GM19372 (cell line): ENCODE measurements around the gene GPSM1.

ENCODE experiments used
- ATAC-seq: cut with Tn5 transposase; IDR thresholded peaks from one replicate; pipeline ENCODE4 v1.9.1; 2021; ENCODE audit warnings: mild to moderate bottlenecking, low read depth, moderate library complexity; ENCODE audit not compliant: unreplicated experiment

GPSM1 gene

GRCh38 chr9:136372006-136372405 lies 44.7 kb downstream of the GPSM1 start:
- ATAC-seq, result no peak

GRCh38 chr9:136372561-136373299 lies 45.4 kb downstream of the GPSM1 start:
- no peak for ATAC-seq

- ATAC-seq, result no peak
Observed at GRCh38 chr9:136373300-136374182, 46.2 kb downstream of the GPSM1 start, which contains the start of gene CARD9. Gene CARD9, minus strand, starts transcription at chr9:136373669. Its CDS starts 1,591 bp downstream, at chr9:136372078.

- ATAC-seq, result no peak
Observed at GRCh38 chr9:136374183-136374575, 46.8 kb downstream of the GPSM1 start.

- ATAC-seq, result no peak
Observed at GRCh38 chr9:136375096-136375495, 47.8 kb downstream of the GPSM1 start.

GRCh38 chr9:136376457-136376856 lies 49.1 kb downstream of the GPSM1 start:
- ATAC-seq, result no peak

GRCh38 chr9:136377341-136378169 lies 50.2 kb downstream of the GPSM1 start:
- no peak for ATAC-seq

GRCh38 chr9:136378170-136379002 lies 51.0 kb downstream of the GPSM1 start:
- no peak for ATAC-seq

- no peak for ATAC-seq
Observed at GRCh38 chr9:136379003-136379287, 51.6 kb downstream of the GPSM1 start.

GRCh38 chr9:136379401-136379800 lies 52.1 kb downstream of the GPSM1 start:
- no peak for ATAC-seq

GRCh38 chr9:136379891-136380290 lies 52.6 kb downstream of the GPSM1 start:
- ATAC-seq, result no peak

- ATAC-seq, result no peak
Observed at GRCh38 chr9:136380381-136380780, 53.0 kb downstream of the GPSM1 start.

- ATAC-seq, result no peak
Observed at GRCh38 chr9:136381311-136381710, 54.0 kb downstream of the GPSM1 start.

GRCh38 chr9:136381966-136382513 lies 54.7 kb downstream of the GPSM1 start:
- ATAC-seq, result no peak

GRCh38 chr9:136383436-136383835 lies 56.1 kb downstream of the GPSM1 start:
- no peak for ATAC-seq

GRCh38 chr9:136385015-136385414 lies 57.7 kb downstream of the GPSM1 start:
- no peak for ATAC-seq

GRCh38 chr9:136386018-136386417 lies 58.7 kb downstream of the GPSM1 start:
- no peak for ATAC-seq

- ATAC-seq, result no peak
Observed at GRCh38 chr9:136387217-136387616, 59.9 kb downstream of the GPSM1 start.

GRCh38 chr9:136389396-136389795 lies 62.1 kb downstream of the GPSM1 start:
- ATAC-seq, result no peak
